ENCODE measurements around the gene ZBP1. TPM values are rescaled to one million over a fixed set of nuclear protein-coding genes. Genes with fewer than 3 reads are reported as not detected.

Gene ZBP1
- total RNA-seq, 5 donors from 2014 or later (not counting 1 experiment from before 2014, with no cell fraction given) = 8.6 to 41.1 (median 20.6) TPM

DNA sequence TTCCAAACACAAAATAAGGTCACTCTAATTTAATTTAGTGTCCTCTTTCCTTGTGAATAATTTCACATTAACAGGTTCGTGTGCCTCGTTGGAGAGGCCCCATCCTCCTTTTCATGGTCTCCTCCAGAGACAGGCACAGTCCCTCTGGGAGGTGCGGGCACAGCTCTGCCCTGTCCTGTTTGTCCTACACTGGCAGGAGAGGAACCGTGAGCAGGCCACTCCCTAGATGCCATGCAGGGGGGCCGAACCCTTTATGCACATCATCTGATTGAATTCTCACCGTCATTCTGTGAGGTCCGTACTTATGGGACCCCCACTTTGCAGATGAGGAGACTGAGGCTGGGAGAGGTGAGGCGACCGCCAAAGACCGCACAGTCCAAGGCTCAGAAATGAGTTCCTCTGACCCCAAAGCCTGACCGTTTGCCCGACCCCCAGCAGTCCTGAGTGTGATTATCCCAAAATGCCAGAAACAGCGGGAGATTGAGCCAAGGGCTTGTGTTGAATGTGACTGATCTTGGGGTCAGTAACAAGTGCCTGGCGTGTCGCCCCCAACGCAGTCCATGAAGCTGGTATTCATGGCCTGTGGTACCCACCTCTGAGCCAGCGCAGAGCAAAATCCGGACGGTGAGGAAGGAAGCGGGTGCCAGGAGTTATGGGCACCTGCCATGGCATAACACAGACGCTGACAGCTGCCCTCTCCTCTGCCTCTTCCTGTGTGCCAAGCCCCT is 46.0 kb upstream of the ZBP1 start:
- H3K4me3 ChIP-seq (ENCODE audit: control insufficient read depth in 1 of 2, extremely low read depth in 1 of 2, low read length in 1 of 2) = no peak overlapping the region
- Mint-ChIP-seq H3K27me3 (peaks cover 0 to 2% of the 10 kb centered on the region in 2 donors), H3K9me3 (no peaks in the 10 kb centered on the region), H3K27ac (no peak overlapping the region), H3K36me3 (no peaks in the 10 kb centered on the region), H3K4me1 (no peaks in the 10 kb centered on the region), H3K4me3 (no peak overlapping the region)
- DNase-seq (no peak), ATAC-seq (replicated peaks in 1 of 4) (no peak)
- 82% methylated on average over 16 of the region's 21 CpGs for WGBS (ENCODE audit: insufficient coverage)
- no peaks in the 10 kb centered on the region for H3K4me1 ChIP-seq (ENCODE audit: control insufficient read depth in 1 of 2, extremely low read depth in 1 of 2, insufficient read depth in 2 of 2, low read length in 2 of 2)
- CTCF ChIA-PET = no interaction called here
- H3K27me3 ChIP-seq (replicated peaks in 1 of 2; ENCODE audit: control insufficient read depth in 2 of 2, extremely low read depth in 1 of 2, insufficient read depth in 2 of 2, low read length in 1 of 2) = peaks cover 0 to 4% of the 10 kb centered on the region in 2 experiments
- POLR2A ChIA-PET = no interaction called here
- H3K27ac ChIP-seq (ENCODE audit: low read length) = no peak overlapping the region
- H3K9me3 ChIP-seq = no peaks in the 10 kb centered on the region
- no peaks in the 10 kb centered on the region for H3K36me3 ChIP-seq (ENCODE audit: control insufficient read depth in 2 of 2, extremely low read depth in 1 of 2, insufficient read depth in 1 of 2, low read length in 1 of 2)

DNA sequence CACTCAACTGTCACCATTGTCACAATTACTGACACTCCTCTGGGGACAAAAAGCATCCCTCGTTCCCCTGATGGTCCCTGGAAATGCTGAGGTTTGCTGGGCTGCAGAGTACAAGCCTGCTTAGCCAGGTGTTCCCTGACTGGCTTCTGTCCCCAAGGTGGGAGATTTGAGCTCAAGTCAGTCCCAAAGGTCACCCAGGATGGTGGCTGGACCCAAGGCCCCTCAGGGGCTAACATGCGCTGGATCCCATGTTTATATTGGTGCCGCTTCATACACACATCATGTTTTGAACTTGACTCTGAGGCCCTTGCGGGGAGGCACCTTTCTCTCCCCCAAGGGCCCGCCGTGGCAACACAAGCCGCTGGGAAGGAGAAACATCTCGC is 45.4 kb upstream of the ZBP1 start:
- ChIA-PET POLR2A (no interaction called here), CTCF (interaction anchor here in 1 of 2 donors (0.6 kb wide), 1 partner anchor 1116 kb away, joined by 4 read pairs; no protein-coding TSS in a partner anchor)
- H3K9me3 Mint-ChIP-seq = no peaks in the 10 kb centered on the region

DNA sequence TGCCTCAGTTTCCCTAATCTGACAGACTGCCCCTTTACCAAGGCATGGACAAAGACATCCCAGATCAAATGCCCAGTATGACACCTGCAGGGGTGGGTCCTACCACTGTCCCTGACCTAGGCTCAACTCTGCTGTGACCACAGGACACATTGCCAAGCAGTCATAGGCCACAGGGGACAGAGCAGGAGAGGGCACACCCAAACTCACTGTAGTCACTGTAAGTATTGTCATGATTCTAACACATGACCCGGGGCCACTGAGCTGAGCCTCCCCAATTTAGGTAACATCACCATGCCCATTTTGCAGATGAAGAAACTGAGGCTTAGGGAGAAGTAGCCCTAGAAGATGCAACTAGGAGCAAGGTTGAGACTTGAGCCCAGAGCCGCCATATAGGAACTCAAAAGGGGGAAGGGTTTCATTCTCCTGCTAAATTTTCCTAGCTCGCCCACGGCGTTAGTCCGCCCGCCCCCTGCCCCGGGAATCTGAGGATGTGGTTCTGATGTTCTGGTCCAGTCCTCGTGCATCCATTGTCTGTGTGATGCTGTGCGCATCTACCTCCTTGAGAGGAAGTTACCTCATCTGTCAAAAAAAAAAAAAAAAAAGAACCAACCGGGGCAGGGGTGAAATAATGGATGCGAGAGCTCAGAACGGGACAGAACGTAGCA is 44.8 kb upstream of the ZBP1 start:
- H3K36me3 Mint-ChIP-seq = no peaks in the 10 kb centered on the region
- no peaks in the 10 kb centered on the region for H3K9me3 ChIP-seq
- no peaks in the 10 kb centered on the region for H3K27me3 Mint-ChIP-seq
- H3K36me3 ChIP-seq (ENCODE audit: control insufficient read depth in 2 of 2, extremely low read depth in 1 of 2, insufficient read depth in 1 of 2, low read length in 1 of 2) = no peaks in the 10 kb centered on the region
- no peak overlapping the region for H3K27ac Mint-ChIP-seq
- DNase-seq = no peak
- no peak overlapping the region for H3K4me3 ChIP-seq (ENCODE audit: control insufficient read depth in 1 of 2, extremely low read depth in 1 of 2, low read length in 1 of 2)
- POLR2A ChIA-PET = no interaction called here
- H3K4me3 Mint-ChIP-seq = no peak overlapping the region
- H3K27ac ChIP-seq (ENCODE audit: low read length) = no peak overlapping the region
- no peaks in the 10 kb centered on the region for H3K9me3 Mint-ChIP-seq
- ATAC-seq (replicated peaks in 1 of 4) = no peak
- 82% methylated on average over 9 of the region's 14 CpGs for WGBS (ENCODE audit: insufficient coverage)
- H3K4me1 Mint-ChIP-seq = peaks cover 0 to 4% (median 0%) of the 10 kb centered on the region in 3 donors
- peaks cover 0 to under 1% of the 10 kb centered on the region in 2 experiments for H3K27me3 ChIP-seq (replicated peaks in 1 of 2; ENCODE audit: control insufficient read depth in 2 of 2, extremely low read depth in 1 of 2, insufficient read depth in 2 of 2, low read length in 1 of 2)
- no peaks in the 10 kb centered on the region for H3K4me1 ChIP-seq (ENCODE audit: control insufficient read depth in 1 of 2, extremely low read depth in 1 of 2, insufficient read depth in 2 of 2, low read length in 2 of 2)
- CTCF ChIA-PET = interaction anchor here in 1 of 2 donors (0.6 kb wide), 1 partner anchor 1115 kb away, joined by 4 read pairs; no protein-coding TSS in a partner anchor

More for the DNA sequence above, 45.4 kb upstream of the ZBP1 start:
- no peak for ATAC-seq (replicated peaks in 1 of 4)
- DNase-seq = no peak
- H3K36me3 Mint-ChIP-seq = no peaks in the 10 kb centered on the region
- no peaks in the 10 kb centered on the region for H3K36me3 ChIP-seq (ENCODE audit: control insufficient read depth in 2 of 2, extremely low read depth in 1 of 2, insufficient read depth in 1 of 2, low read length in 1 of 2)
- no peaks in the 10 kb centered on the region for H3K9me3 ChIP-seq
- no peaks in the 10 kb centered on the region for H3K4me1 ChIP-seq (ENCODE audit: control insufficient read depth in 1 of 2, extremely low read depth in 1 of 2, insufficient read depth in 2 of 2, low read length in 2 of 2)
- H3K27me3 Mint-ChIP-seq = peaks cover 0 to 1% of the 10 kb centered on the region in 2 donors
- no peak overlapping the region for H3K4me3 ChIP-seq (ENCODE audit: control insufficient read depth in 1 of 2, extremely low read depth in 1 of 2, low read length in 1 of 2)
- 97% methylated on average over 3 of the region's 8 CpGs for WGBS (ENCODE audit: insufficient coverage)
- H3K27ac Mint-ChIP-seq = no peak overlapping the region
- no peaks in the 10 kb centered on the region for H3K4me1 Mint-ChIP-seq
- peaks cover 0 to 4% of the 10 kb centered on the region in 2 experiments for H3K27me3 ChIP-seq (replicated peaks in 1 of 2; ENCODE audit: control insufficient read depth in 2 of 2, extremely low read depth in 1 of 2, insufficient read depth in 2 of 2, low read length in 1 of 2)
- H3K4me3 Mint-ChIP-seq = no peak overlapping the region
- no peak overlapping the region for H3K27ac ChIP-seq (ENCODE audit: low read length)

DNA sequence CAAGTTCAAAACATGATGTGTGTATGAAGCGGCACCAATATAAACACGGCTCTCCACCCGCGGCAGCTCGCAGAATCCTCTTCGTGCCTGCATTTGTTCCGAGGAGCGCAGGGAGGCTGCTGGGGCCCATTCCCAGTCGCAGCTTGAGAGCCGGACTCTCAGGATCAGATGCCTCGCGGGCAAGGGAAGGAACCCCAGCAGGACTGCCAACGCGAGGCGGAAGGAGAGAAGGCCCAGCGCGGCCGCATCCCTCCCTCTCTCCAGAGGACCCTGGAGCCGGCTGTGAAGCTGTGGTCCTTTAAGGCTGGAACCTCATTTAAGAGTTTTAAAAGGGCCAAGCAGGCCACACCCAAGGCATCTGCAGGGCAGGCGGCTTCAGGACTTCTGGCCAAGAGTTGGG is 44.2 kb upstream of the ZBP1 start:
- no peak overlapping the region for H3K4me3 Mint-ChIP-seq
- CTCF ChIA-PET = no interaction called here
- no peak overlapping the region for H3K4me3 ChIP-seq (ENCODE audit: control insufficient read depth in 1 of 2, extremely low read depth in 1 of 2, low read length in 1 of 2)
- H3K27me3 Mint-ChIP-seq = no peaks in the 10 kb centered on the region
- ATAC-seq (replicated peaks in 1 of 4) (no peak), DNase-seq (no peak)
- H3K27ac Mint-ChIP-seq = no peak overlapping the region
- H3K27me3 ChIP-seq (replicated peaks in 1 of 2; ENCODE audit: control insufficient read depth in 2 of 2, extremely low read depth in 1 of 2, insufficient read depth in 2 of 2, low read length in 1 of 2) = no peaks in the 10 kb centered on the region
- POLR2A ChIA-PET = no interaction called here
- H3K36me3 ChIP-seq (ENCODE audit: control insufficient read depth in 2 of 2, extremely low read depth in 1 of 2, insufficient read depth in 1 of 2, low read length in 1 of 2) = no peaks in the 10 kb centered on the region
- H3K4me1 Mint-ChIP-seq = peaks cover 2 to 5% (median 2%) of the 10 kb centered on the region in 3 donors
- no peaks in the 10 kb centered on the region for H3K9me3 ChIP-seq
- H3K36me3 Mint-ChIP-seq = peaks cover 1% of the 10 kb centered on the region
- H3K4me1 ChIP-seq (ENCODE audit: control insufficient read depth in 1 of 2, extremely low read depth in 1 of 2, insufficient read depth in 2 of 2, low read length in 2 of 2) = peaks cover 0 to 3% of the 10 kb centered on the region in 2 experiments
- H3K9me3 Mint-ChIP-seq = no peaks in the 10 kb centered on the region
- no peak overlapping the region for H3K27ac ChIP-seq (ENCODE audit: low read length)
- 89% methylated on average over 14 of the region's 20 CpGs for WGBS (ENCODE audit: insufficient coverage)

DNA sequence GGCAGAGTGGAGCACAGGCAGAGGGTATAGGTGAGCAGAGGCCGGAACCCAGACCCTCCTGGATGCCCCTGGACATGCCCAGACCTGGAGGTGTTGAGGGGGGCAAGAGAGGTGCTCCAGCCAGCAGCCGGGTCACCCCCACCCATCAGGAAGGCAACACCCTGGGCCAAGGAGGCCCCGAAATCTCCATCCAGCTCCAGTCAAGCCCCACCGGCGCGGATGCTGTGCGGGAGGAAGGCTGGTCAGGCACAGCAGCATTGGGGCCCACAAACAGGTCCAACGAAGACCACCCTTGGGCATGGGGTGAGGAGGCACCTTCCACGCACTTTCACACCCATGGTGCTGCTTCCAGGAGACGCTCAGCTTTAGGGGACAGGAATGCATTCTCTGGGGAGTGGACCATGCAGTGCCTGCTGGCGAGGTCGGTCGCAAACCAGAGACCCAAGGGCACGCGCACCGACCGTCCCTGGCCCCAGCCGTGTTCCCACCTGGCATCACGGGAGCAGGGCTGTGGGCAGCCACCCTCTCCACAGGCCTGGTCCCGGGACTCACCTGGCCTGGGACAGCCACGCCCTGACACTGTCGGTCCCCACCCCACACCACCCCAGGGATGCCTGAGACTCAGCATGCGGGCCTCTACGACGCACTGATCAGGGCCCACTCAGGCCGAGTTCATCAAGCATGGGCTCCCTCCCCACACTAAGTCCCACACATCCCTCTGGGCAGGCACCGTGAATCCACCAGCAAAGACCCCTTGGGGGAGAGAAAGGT is 43.6 kb upstream of the ZBP1 start:
- H3K27ac ChIP-seq (ENCODE audit: low read length) = no peak overlapping the region
- ATAC-seq (replicated peaks in 1 of 4) (no peak), DNase-seq (no peak)
- peaks cover 0 to 9% of the 10 kb centered on the region in 2 experiments for H3K4me1 ChIP-seq (ENCODE audit: control insufficient read depth in 1 of 2, extremely low read depth in 1 of 2, insufficient read depth in 2 of 2, low read length in 2 of 2)
- Mint-ChIP-seq H3K36me3 (peaks cover 6% of the 10 kb centered on the region), H3K4me3 (no peak overlapping the region), H3K27me3 (no peaks in the 10 kb centered on the region), H3K9me3 (no peaks in the 10 kb centered on the region), H3K27ac (no peak overlapping the region), H3K4me1 (peaks cover 8 to 11% (median 8%) of the 10 kb centered on the region in 3 donors)
- WGBS (ENCODE audit: insufficient coverage) = 95% methylated on average over 24 of the region's 27 CpGs
- POLR2A ChIA-PET = no interaction called here
- H3K36me3 ChIP-seq (ENCODE audit: control insufficient read depth in 2 of 2, extremely low read depth in 1 of 2, insufficient read depth in 1 of 2, low read length in 1 of 2) = no peaks in the 10 kb centered on the region
- no peak overlapping the region for H3K4me3 ChIP-seq (ENCODE audit: control insufficient read depth in 1 of 2, extremely low read depth in 1 of 2, low read length in 1 of 2)
- CTCF ChIA-PET = no interaction called here
- H3K27me3 ChIP-seq (replicated peaks in 1 of 2; ENCODE audit: control insufficient read depth in 2 of 2, extremely low read depth in 1 of 2, insufficient read depth in 2 of 2, low read length in 1 of 2) = no peaks in the 10 kb centered on the region
- H3K9me3 ChIP-seq = no peaks in the 10 kb centered on the region

DNA sequence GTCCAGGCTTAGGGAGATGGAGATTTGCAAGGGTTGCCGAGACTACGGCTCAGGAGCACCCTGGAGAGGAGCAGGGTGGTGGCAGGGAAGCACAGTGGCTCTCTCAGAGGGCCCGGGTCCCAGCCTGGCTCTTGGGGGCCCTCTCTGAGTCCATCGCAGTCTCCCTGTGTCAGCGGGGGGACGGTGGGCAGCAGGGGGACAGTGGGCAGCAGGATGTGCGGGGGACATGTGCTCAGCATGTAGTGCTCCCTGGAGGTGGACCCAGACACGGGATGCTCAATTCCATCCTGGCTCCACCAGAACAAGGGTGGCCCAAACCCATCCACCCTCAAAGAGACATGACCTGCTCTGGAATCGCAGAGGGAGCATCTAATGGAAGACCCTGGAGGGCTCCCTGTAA is 43.0 kb upstream of the ZBP1 start:
- 95% methylated on average over 6 of the region's 9 CpGs for WGBS (ENCODE audit: insufficient coverage)
- H3K4me1 ChIP-seq (ENCODE audit: control insufficient read depth in 1 of 2, extremely low read depth in 1 of 2, insufficient read depth in 2 of 2, low read length in 2 of 2) = peaks cover 5 to 15% of the 10 kb centered on the region in 2 experiments
- DNase-seq (no peak), ATAC-seq (replicated peaks in 1 of 4) (no peak)
- Mint-ChIP-seq H3K4me1 (peaks cover 13 to 16% (median 15%) of the 10 kb centered on the region in 3 donors), H3K27me3 (no peaks in the 10 kb centered on the region), H3K27ac (no peak overlapping the region), H3K4me3 (no peak overlapping the region), H3K36me3 (peaks cover 13% of the 10 kb centered on the region), H3K9me3 (no peaks in the 10 kb centered on the region)
- ChIA-PET POLR2A (no interaction called here), CTCF (no interaction called here)
- H3K9me3 ChIP-seq = no peaks in the 10 kb centered on the region
- no peak overlapping the region for H3K27ac ChIP-seq (ENCODE audit: low read length)
- H3K4me3 ChIP-seq (ENCODE audit: control insufficient read depth in 1 of 2, extremely low read depth in 1 of 2, low read length in 1 of 2) = no peak overlapping the region
- H3K36me3 ChIP-seq (ENCODE audit: control insufficient read depth in 2 of 2, extremely low read depth in 1 of 2, insufficient read depth in 1 of 2, low read length in 1 of 2) = no peaks in the 10 kb centered on the region
- H3K27me3 ChIP-seq (replicated peaks in 1 of 2; ENCODE audit: control insufficient read depth in 2 of 2, extremely low read depth in 1 of 2, insufficient read depth in 2 of 2, low read length in 1 of 2) = peaks cover 0 to 1% of the 10 kb centered on the region in 2 experiments

Measured in T-cell (primary cell).